ENCODE results near the gene HSPA8.
"Not testable (repeated sequence)": the region's sequence is repeated elsewhere in the genome, so short reads cannot be mapped to it uniquely, and the experiment has no call there.

DNA sequence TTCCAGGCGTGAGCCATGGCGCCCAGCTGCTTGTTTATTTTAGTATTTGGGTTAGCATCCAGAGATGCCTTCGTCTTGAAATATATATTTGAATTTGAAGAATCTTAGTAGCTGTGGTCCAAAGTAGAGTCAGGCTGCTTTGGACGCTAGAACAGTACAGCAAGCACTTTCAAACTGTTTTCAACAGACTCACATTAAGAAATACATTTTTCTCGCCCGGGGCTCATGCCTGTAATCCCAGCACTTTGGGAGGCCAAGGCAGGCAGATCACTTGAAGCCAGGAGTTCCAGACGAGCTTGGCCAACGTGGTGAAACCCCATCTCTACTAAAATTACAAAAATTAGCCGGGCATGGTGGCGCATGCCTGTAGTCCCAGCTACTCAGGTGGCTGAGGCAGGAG, 27.0 kb upstream of the HSPA8 start:
- TF ChIP-seq, protein P1, sequence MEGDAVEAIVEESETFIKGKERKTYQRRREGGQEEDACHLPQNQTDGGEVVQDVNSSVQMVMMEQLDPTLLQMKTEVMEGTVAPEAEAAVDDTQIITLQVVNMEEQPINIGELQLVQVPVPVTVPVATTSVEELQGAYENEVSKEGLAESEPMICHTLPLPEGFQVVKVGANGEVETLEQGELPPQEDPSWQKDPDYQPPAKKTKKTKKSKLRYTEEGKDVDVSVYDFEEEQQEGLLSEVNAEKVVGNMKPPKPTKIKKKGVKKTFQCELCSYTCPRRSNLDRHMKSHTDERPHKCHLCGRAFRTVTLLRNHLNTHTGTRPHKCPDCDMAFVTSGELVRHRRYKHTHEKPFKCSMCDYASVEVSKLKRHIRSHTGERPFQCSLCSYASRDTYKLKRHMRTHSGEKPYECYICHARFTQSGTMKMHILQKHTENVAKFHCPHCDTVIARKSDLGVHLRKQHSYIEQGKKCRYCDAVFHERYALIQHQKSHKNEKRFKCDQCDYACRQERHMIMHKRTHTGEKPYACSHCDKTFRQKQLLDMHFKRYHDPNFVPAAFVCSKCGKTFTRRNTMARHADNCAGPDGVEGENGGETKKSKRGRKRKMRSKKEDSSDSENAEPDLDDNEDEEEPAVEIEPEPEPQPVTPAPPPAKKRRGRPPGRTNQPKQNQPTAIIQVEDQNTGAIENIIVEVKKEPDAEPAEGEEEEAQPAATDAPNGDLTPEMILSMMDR (conservative IDR thresholded peaks at IDR 0.05; ENCODE audit: low read depth, low read length): not testable (repeated sequence)
- not testable (repeated sequence) for TF ChIP-seq RCOR1 (IDR thresholded peaks at IDR 0.05; ENCODE audit: insufficient replicate concordance, low read length); MAFK (IDR thresholded peaks at IDR 0.05; ENCODE audit: low read depth, low read length)
